GM19035 (cell line): ENCODE measurements around the gene LDLRAD4.
"Not testable (repeated sequence)": the region's sequence is repeated elsewhere in the genome, so short reads cannot be mapped to it uniquely, and the experiment has no call there.

Experiments used
- ATAC-seq: cut with Tn5 transposase; IDR thresholded peaks from one replicate; pipeline ENCODE4 v1.9.1; 2021; ENCODE audit not compliant: unreplicated experiment

Gene LDLRAD4

GRCh38 chr18:13454363-13455150 lies 236.0 kb downstream of the LDLRAD4 start:
- no peak for ATAC-seq

GRCh38 chr18:13455471-13455870 lies 236.9 kb downstream of the LDLRAD4 start:
- ATAC-seq: no peak

DNA sequence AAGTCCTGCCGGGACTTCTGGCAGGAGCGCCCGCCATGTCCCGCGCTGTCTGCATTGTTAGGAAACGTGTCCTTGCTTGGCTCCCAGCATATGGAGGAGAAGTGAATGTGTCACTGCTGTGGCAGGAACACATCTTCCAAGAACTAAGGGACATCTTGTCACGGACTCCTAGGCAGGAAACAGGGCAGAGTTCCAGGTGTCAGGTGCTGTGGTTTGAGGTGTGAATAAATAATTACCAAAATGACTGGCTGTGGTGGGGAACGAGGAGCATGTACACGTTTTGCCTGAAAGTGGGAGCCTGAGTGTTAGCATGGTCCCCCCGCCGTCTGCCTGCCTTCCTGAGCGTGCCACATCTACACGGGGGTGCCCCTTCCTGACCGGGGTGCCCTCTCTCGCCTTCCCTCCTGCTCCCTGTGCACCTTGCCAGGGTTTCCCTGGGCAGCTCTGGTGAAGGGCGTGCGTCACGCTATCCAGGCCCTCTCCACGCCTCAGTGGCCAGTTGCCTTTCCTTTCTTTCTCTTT lies 237.5 kb downstream of the LDLRAD4 start:
- ATAC-seq: no peak

GRCh38 chr18:13456736-13457271 lies 238.2 kb downstream of the LDLRAD4 start:
- ATAC-seq: no peak

DNA sequence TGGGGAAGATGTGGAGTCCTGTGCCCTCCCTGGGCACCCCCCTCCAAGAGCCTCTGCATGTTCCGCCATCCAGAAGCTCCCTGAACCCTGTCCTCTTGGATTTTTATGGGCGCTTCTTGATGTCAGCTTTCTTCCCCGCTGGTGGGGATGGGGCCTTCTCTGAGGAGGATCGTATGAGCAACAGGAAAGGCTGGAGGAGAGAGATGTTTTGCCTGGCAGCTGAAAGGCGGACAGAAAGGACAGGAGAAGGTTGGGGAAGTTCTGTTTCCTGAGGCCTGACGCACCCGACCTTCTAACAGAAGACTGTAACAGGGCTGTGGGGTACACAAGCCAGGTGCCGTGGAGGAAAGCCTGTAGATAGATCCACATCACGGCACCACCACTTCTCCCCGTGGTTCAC lies 238.8 kb downstream of the LDLRAD4 start:
- no peak for ATAC-seq

DNA sequence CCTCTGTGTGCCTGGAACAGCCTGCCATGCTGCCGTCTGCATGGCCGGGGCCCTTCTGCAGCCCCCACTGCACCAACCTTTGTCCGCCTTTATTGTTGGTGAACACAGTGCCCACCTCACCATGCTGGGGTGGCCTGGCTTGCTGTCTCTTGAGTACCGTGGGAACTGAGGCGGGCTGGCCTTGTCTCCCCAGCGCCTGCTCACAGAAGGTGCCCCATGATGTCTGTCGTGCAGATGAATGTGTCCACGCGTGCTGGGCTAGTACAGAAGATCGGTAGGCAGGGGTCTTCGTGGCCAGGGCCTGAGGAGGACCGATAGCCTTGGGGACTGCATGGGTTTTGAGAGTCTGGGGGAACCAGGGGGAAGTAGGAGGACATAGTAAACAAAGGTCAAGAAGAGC lies 242.4 kb downstream of the LDLRAD4 start:
- no peak for ATAC-seq

DNA sequence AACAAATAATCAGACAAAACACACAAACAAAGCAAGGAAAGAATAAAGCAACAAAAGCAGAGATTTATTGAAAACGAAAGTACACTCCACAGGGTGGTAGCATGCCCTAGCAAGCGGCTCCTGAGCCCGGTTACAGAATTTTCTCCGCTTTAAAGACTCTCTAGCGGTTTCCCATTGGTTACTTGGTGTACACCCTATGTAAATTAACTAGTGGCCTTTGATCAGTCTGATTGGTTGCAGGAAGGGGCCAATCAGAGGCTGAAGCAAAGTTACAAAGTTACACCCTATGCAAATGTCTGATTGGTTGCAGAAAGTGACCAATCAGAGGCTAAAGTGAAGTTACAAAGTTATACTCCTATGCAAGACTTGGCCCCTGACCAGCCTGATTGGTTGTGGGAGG lies 242.9 kb downstream of the LDLRAD4 start:
- no peak for ATAC-seq

- ATAC-seq: no peak
Measured at GRCh38 chr18:13461936-13462335, 243.4 kb downstream of the LDLRAD4 start.

DNA sequence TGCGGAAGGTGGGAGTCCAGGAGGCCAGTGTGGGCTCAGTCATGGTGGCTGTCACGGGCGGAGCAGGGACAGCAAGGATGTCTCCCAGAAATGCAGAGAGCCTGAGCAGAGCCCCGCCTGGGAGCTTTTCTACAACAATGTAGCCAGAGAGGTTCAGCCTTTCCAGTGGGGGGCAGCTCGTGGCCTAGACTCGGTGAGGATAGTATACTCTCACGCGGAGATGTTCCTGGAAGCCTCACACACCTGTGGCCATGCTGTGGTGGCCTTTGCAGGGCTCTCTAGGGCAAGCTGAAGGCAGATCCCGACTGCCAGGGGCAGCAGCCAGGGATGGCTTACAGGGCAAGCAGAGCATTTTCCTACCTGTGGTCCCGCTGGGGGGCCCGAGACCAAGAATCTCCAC lies 244.1 kb downstream of the LDLRAD4 start:
- no peak for ATAC-seq

DNA sequence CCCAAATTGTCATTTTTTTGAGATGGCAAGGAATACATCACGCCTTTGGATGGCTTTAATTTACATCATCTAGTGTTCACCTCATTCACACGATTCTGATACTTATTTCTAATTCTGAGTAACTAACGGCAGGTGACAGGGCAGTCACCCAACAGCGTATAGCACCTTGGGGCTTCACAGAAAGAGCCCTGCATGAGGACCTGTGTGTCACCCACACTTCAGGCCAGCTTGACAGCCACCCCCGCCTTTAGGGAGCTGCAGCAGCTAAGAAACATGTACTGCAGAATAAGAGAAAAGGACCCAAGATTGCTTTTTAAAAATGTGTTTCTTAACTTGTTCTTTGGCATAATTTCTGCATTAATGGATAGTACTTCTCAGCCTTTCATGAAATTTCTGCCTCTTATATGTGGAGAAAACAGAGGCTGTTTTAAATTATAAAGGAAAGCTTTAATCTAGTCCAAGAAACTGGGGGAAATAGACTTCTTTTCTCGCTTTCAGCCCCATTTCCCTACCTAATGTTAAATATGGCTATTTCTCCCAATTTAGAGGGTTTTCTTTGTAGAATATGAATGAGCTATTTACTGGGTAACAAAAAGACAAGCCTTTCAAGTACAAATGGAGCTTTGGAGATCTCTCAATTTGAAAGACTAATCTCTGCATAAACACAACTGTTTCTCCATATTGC lies 245.1 kb downstream of the LDLRAD4 start:
- ATAC-seq: no peak

DNA sequence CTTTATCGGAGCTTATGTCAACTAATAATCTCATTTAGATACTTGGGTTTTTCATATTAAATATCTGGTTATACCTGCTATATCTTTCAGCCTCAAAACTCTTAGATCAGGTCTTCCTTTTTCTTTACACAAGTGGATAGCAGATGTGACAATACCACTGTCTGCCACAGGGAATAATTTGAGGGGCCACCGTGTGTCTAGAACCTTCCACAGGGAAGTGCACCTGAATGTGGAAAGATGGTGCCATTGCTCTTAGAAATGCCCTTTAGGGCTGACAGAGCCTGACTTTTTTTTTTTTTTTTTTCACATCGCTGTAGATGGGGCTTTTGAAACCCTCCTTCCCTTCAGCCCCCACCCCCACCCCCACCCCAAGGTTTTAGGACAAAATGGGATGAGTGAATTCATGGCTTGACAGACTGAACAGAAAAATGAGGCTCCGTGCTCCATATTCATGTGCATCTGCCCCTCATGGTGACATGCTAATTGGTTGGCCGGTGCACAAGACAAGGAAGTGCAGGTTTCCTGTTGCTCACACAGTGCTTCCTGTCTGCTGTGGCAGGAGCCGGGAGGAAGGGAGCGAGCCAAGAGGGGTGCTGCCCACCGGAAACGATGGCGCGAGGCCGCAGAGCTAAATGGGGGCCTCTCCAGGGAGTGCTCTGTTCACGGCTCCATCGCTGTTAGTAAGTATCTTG lies 246.0 kb downstream of the LDLRAD4 start:
- ATAC-seq: peak; percentile 94

DNA sequence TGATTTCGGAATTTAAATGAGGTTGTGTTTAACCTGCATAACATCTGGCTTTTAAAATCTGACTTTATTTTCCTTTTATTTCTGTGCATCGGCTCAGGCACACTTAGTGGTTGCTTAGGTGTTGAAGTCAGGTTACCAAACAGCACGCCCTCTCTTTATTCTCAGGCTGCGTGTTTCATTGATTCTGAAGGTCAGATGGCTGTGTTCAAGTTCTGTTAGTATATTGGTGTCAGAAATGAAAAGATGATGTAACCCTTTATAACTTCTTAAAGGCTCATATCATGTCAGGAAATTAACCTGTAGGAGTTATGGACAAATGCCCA lies 246.5 kb downstream of the LDLRAD4 start:
- no peak for ATAC-seq

DNA sequence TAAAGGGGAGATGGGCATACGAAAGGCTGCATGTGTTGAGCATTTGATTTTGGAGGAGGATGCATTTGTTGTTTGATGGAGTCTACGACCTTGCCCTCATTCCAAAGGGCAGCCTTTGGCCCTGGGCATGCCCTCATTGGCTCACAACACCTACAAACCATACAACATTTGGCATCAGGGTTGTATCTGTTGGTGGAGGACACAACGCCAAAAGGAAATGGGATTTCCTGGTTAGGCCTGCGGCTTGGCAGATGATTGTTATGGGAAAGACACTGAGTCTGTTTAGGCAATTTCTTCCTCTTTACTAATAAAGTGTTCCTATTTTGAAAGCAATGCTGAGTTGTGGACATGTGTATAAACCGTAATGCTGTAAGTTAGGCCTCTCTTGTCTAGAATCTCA lies 246.9 kb downstream of the LDLRAD4 start:
- no peak for ATAC-seq

- no peak for ATAC-seq
Measured at GRCh38 chr18:13470516-13471197, 252.1 kb downstream of the LDLRAD4 start.

DNA sequence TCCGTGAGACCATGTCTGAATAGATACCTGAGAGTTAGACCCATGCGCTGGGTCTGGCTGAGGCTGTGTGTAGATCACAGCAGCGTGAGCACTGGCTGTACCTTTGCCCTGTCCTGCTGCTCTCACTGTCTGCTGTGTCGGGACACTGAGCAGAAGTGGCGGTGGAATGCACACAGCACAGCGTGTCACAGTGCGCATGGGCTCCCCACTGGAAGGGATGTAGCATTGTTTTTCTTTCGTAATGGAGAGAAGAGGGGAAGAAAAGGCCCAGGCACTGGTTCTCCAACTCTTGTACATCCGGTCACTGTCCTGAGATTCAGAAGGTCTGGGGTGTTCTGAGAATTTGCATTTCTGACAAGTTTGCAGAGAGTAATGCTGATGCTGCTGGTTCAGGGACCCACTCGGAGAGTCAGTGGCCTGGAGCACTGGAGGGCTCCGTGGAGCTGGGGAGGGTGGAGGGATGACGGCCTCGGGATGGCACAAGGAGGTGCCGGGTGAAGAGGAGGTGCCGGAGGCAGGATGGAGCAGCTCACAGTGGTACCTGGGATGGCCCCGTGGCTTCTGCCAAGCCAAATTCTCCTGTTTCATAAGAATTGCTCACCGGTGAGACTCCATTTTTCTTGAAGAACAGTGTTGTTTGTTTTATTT lies 252.8 kb downstream of the LDLRAD4 start:
- no peak for ATAC-seq

GRCh38 chr18:13471971-13472628 lies 253.5 kb downstream of the LDLRAD4 start:
- ATAC-seq: no peak

DNA sequence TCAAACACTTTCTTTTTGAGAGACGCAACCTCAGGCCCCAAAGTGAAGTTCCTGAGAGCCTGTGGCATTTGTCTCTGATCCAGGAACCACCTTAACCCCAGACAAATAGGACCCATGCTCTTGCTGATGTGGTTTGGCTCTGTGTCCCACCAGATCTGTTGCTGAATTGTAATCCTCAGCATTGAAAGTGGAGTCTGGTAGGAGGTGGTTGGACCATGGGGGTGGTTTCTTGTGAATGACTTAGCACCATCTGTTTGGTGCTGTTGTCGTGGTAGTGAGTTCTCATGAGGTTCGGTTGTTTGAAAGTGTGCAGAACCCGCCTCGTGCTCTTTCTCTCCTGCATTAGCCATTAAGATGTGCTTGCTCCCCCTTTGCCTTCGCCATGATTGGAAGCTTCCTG lies 255.2 kb downstream of the LDLRAD4 start:
- ATAC-seq: no peak

DNA sequence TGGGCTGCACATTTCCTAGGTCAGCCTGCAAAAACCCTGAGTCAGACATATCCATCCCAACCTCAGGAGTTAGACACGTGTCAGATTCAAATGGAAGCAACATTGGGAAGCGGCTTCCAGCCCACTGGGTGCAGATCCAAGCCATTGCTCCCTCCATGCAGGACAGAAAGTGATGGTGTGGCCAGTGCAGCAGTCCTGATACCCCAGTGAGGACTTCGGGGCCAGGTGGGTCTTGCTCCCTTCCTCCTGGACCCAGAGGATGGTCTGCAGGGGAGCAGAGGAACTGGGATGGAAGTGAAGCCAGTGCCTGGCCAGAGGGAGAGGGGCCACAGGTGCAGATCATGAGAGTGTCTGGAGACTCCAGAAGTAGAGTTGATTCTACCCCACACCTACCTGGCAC lies 255.8 kb downstream of the LDLRAD4 start:
- no peak for ATAC-seq

- no peak for ATAC-seq
Measured at GRCh38 chr18:13474907-13475545, 256.5 kb downstream of the LDLRAD4 start.

DNA sequence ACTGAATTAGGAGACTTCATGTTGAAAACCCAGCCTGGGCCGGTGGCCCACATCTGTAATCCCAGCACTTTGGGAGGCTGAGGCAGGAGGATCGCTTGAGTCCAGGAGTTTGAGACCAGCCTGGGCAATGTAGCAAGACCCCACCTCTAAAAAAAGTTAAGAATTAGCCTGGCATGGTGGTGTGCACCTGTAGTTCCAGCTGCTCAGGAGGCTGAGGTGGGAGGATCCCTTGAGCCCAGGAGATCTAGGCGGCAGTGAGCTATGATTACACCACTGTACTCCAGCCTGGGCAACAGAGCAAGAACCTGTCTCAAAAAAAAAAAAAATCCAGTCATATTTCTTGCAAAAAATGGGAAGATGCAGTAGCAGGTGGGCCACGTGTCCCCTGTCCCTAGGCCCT lies 257.8 kb downstream of the LDLRAD4 start:
- ATAC-seq: not testable (repeated sequence)
